Neural progenitor cell (in vitro differentiated cells): ENCODE measurements around the gene SDCCAG8.

Experiments
- CTCF ChIP-seq: fragments of 200-600 bp; sonication (generic); IDR thresholded peaks from 2 replicates; pipeline ENCODE4 v1.5.1; 2017; ENCODE audit warnings: antibody characterized with exemption, mild to moderate bottlenecking
- EZH2 ChIP-seq: fragments of 200-600 bp; sonication (generic); IDR thresholded peaks from 2 replicates; pipeline ENCODE4 v1.6.1; 2017; ENCODE audit warnings: antibody characterized with exemption, mild to moderate bottlenecking, moderate library complexity

- TF ChIP-seq EZH2 (no peak), CTCF (no peak)
Measured at GRCh38 chr1:243266231-243266630, 10.4 kb downstream of the SDCCAG8 start.
